GM12875 (cell line): ENCODE measurements around the gene JMJD6.
A peak's percentile ranks its signal among the peaks of the same experiment; 100 is the strongest.
"Not testable (repeated sequence)": the region's sequence is repeated elsewhere in the genome, so short reads cannot be mapped to it uniquely, and the experiment has no call there.

Experiments
- H3K4me3 ChIP-seq: one replicate; pipeline ENCODE4 v1.5.1; 2011; ENCODE audit warnings: low read depth, low read length, control low read depth
- TF ChIP-seq, protein P1 (sequence below): IDR thresholded peaks from 2 replicates; pipeline ENCODE4 v1.5.1; 2011; ENCODE audit warnings: low read depth, mild to moderate bottlenecking, control low read depth, inconsistent platforms, low read length, moderate library complexity, borderline replicate concordance; ENCODE audit not compliant: insufficient read depth

Gene JMJD6

GRCh38 chr17:76735586-76736348 is 9.4 kb upstream of the JMJD6 start:
- TF ChIP-seq, protein P1, sequence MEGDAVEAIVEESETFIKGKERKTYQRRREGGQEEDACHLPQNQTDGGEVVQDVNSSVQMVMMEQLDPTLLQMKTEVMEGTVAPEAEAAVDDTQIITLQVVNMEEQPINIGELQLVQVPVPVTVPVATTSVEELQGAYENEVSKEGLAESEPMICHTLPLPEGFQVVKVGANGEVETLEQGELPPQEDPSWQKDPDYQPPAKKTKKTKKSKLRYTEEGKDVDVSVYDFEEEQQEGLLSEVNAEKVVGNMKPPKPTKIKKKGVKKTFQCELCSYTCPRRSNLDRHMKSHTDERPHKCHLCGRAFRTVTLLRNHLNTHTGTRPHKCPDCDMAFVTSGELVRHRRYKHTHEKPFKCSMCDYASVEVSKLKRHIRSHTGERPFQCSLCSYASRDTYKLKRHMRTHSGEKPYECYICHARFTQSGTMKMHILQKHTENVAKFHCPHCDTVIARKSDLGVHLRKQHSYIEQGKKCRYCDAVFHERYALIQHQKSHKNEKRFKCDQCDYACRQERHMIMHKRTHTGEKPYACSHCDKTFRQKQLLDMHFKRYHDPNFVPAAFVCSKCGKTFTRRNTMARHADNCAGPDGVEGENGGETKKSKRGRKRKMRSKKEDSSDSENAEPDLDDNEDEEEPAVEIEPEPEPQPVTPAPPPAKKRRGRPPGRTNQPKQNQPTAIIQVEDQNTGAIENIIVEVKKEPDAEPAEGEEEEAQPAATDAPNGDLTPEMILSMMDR, result no peak
- H3K4me3 ChIP-seq, result peak overlapping the region; percentile 91

DNA sequence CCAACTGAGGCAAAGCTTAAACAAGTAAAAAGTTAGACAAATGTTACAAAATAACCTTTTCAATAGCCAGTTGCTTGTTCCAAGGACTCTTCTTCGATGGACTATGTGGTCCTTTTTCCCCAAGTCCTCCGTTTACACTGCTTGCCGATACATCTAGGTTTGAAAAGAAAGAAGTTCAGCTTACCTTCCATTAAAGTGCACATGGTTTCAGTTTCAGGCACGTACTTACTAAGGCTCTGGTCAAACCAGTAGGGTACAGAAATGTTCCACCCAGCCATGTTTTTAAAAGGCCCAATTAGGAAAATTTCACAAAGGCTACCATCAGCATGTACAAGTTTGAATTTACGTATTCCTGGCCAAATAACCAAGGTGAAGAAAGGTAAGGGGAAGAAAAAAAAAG is 8.6 kb upstream of the JMJD6 start:
- TF ChIP-seq, protein P1, result no peak
- peak overlapping the region; percentile 91 for H3K4me3 ChIP-seq

DNA sequence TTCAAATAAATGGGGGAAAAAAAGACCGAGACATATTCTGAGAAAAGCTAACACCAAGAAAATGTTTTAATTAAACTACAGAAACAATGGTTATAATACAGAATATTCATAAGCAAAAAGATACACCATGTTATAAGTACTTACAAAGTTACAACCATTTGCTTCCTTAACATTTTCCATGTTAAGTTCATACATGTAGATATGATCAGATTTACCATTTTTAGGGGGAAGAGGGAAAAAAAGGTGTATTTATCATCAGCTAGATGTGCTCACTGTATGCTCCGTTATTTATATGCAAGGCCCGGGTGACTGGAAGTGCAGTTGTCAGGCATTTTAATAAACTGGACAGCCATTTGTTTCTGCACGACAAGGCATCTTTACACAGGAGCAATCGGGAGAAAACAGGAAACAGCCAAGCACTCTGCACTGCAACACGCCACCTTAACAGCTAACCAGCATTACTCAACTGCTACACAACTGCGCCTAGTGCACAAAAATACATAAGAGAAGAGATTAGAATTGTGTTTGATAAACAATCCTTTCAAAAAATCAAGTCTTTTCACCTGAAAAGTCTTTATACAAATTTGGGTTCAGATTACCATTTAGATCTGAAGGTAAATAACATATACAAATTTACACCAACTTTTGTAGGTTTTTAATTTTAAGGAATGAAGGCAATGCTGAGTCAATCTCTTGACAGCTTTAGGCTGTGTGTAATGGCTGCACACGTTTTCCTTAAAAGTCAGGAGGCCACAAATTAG is 7.9 kb upstream of the JMJD6 start:
- TF ChIP-seq, protein P1, result no peak
- peak overlapping the region; percentile 91 for H3K4me3 ChIP-seq

DNA sequence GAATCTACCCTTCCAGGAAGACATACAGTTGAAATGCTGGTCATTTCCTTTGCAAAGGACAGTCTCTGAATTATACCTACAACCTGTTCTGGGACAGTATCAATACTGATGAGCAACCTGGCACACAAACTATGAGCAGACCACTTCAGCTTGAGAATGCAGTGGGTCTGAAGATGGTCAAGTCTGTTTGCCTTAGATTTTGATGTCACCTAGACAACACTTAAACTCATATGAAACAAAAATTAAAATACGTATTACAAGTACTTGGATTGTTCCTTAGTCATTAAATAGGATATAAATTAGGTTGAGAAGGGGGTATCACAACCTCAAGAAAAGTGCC is 7.2 kb upstream of the JMJD6 start:
- H3K4me3 ChIP-seq, result no peak overlapping the region
- TF ChIP-seq, protein P1, result no peak

- H3K4me3 ChIP-seq, result no peak overlapping the region
- TF ChIP-seq, protein P1, result no peak
These were observed 6.6 kb upstream of the JMJD6 start for GRCh38 chr17:76732734-76733617.

- not testable (repeated sequence) for H3K4me3 ChIP-seq
These were observed 5.7 kb upstream of the JMJD6 start for GRCh38 chr17:76731800-76732733.
